HEK293 (cell line): ENCODE measurements around the gene DSE.
"Not testable (repeated sequence)": the region's sequence is repeated elsewhere in the genome, so short reads cannot be mapped to it uniquely, and the experiment has no call there.

Experiments used
- CTCF ChIA-PET: fragments of 350-600 bp; formaldehyde crosslinking; extraction: SDS; loops from one replicate; lab custom pipeline; 2021; ENCODE audit warnings: antibody characterized with exemption; lab: Yijun Ruan, JAX
- POLR2A ChIA-PET: fragments of 300-600 bp; formaldehyde crosslinking; extraction: SDS; loops from one replicate; lab custom pipeline; 2020; ENCODE audit warnings: antibody characterized with exemption, inconsistent platforms; lab: Yijun Ruan, JAX
- H3K27ac ChIP-seq: fragments of 200-500 bp; sonication (Bioruptor generic); 2 replicates; pipeline ENCODE4 v1.5.1; 2014; ENCODE audit warnings: low read depth, low read length, control low read depth, inconsistent platforms; ENCODE audit errors: extremely low read depth
- H3K36me3 ChIP-seq, 2 experiments: fragments of 200-500 bp in 1 of 2; sonication (Bioruptor generic) in 1 of 2; 1 replicate in 1 of 2; 2 replicates in 1 of 2; pipeline ENCODE4 v1.5.1; 2014 to 2017; ENCODE audit warnings: inconsistent platforms in 2 of 2, low read length in 2 of 2; ENCODE audit not compliant: control insufficient read depth in 2 of 2, insufficient read depth in 1 of 2
- H3K4me1 ChIP-seq: fragments of 200-500 bp; sonication (Bioruptor generic); 2 replicates; pipeline ENCODE4 v1.5.1; 2014; ENCODE audit warnings: mild to moderate bottlenecking, low read length, inconsistent platforms; ENCODE audit not compliant: control insufficient read depth, insufficient read depth
- H3K4me3 ChIP-seq: 2 replicates; pipeline ENCODE4 v1.5.1; 2011; ENCODE audit warnings: low read depth, mild to moderate bottlenecking, control low read depth, low read length, moderate library complexity
- H3K9me3 ChIP-seq: fragments of 200-500 bp; sonication (Bioruptor generic); 2 replicates; pipeline ENCODE4 v1.5.1; 2014; ENCODE audit warnings: low read depth, low read length, inconsistent platforms; ENCODE audit not compliant: control insufficient read depth, insufficient read depth
- BCL11B ChIP-seq: fragments of 450-650 bp; formaldehyde crosslinking; IDR thresholded peaks from 2 replicates; pipeline ENCODE4 v1.5.1; 2016; ENCODE audit warnings: low read depth, missing biosample characterization, missing genetic modification characterization
- GLI2 ChIP-seq: fragments of 450-650 bp; formaldehyde crosslinking; IDR thresholded peaks from 2 replicates; pipeline ENCODE4; 2017; ENCODE audit warnings: missing biosample characterization, missing genetic modification characterization, low read depth, borderline replicate concordance
- SP2 ChIP-seq: fragments of 450-650 bp; formaldehyde crosslinking; IDR thresholded peaks from 2 replicates; pipeline ENCODE4 v1.5.1; 2016; ENCODE audit warnings: missing biosample characterization, missing genetic modification characterization
- TCF7L2 ChIP-seq: IDR thresholded peaks from 2 replicates; pipeline ENCODE4 v1.6.1; 2011; ENCODE audit warnings: low read depth, mild to moderate bottlenecking, inconsistent platforms, low read length, moderate library complexity, borderline replicate concordance
- ZEB2 ChIP-seq: fragments of 450-650 bp; formaldehyde crosslinking; IDR thresholded peaks from 2 replicates; pipeline ENCODE4 v1.5.1; 2016; ENCODE audit warnings: missing biosample characterization, missing genetic modification characterization
- ZFP3 ChIP-seq: fragments of 450-650 bp; formaldehyde crosslinking; IDR thresholded peaks from 2 replicates; pipeline ENCODE4 v1.5.1; 2016; ENCODE audit warnings: low read depth, missing biosample characterization, missing genetic modification characterization
- ZFP37 ChIP-seq: fragments of 450-650 bp; formaldehyde crosslinking; IDR thresholded peaks from 2 replicates; pipeline ENCODE4 v1.5.1; 2016; ENCODE audit warnings: missing biosample characterization, missing genetic modification characterization
- ZFP69B ChIP-seq: fragments of 450-650 bp; formaldehyde crosslinking; IDR thresholded peaks from 2 replicates; pipeline ENCODE4 v1.5.1; 2016; ENCODE audit warnings: missing biosample characterization, missing genetic modification characterization
- ZNF146 ChIP-seq: fragments of 450-650 bp; formaldehyde crosslinking; IDR thresholded peaks from 2 replicates; pipeline ENCODE4 v1.5.1; 2016; ENCODE audit warnings: missing biosample characterization, missing genetic modification characterization
- ZNF155 ChIP-seq: fragments of 450-650 bp; formaldehyde crosslinking; IDR thresholded peaks from 2 replicates; pipeline ENCODE4 v1.5.1; 2016; ENCODE audit warnings: missing biosample characterization, missing genetic modification characterization
- ZNF23 ChIP-seq: fragments of 450-650 bp; formaldehyde crosslinking; IDR thresholded peaks from 2 replicates; pipeline ENCODE4 v1.5.1; 2016; ENCODE audit warnings: missing biosample characterization, missing genetic modification characterization, borderline replicate concordance
- ZNF24 ChIP-seq: fragments of 450-650 bp; formaldehyde crosslinking; IDR thresholded peaks from 2 replicates; pipeline ENCODE4 v1.5.1; 2016; ENCODE audit warnings: missing biosample characterization, missing genetic modification characterization
- ZNF311 ChIP-seq: fragments of 450-650 bp; formaldehyde crosslinking; IDR thresholded peaks from 2 replicates; pipeline ENCODE4 v1.5.1; 2017; ENCODE audit warnings: missing biosample characterization, missing genetic modification characterization, borderline replicate concordance
- ZNF354C ChIP-seq: fragments of 450-650 bp; formaldehyde crosslinking; IDR thresholded peaks from 2 replicates; pipeline ENCODE4 v1.5.1; 2016; ENCODE audit warnings: missing biosample characterization, missing genetic modification characterization, low read depth, borderline replicate concordance
- ZNF530 ChIP-seq: fragments of 450-650 bp; formaldehyde crosslinking; IDR thresholded peaks from 2 replicates; pipeline ENCODE4 v1.5.1; 2016; ENCODE audit warnings: low read depth, missing biosample characterization, missing genetic modification characterization
- ZNF544 ChIP-seq: fragments of 450-650 bp; formaldehyde crosslinking; IDR thresholded peaks from 2 replicates; pipeline ENCODE4 v1.5.0; 2017; ENCODE audit warnings: missing biosample characterization, missing genetic modification characterization
- ZNF596 ChIP-seq: fragments of 450-650 bp; IDR thresholded peaks from 2 replicates; pipeline ENCODE4 v1.5.0; 2018; ENCODE audit warnings: missing biosample characterization, mild to moderate bottlenecking, missing genetic modification characterization, moderate library complexity
- ZNF623 ChIP-seq: fragments of 450-650 bp; formaldehyde crosslinking; IDR thresholded peaks from 2 replicates; pipeline ENCODE4 v1.5.1; 2016; ENCODE audit warnings: missing biosample characterization, missing genetic modification characterization
- ZNF664 ChIP-seq: fragments of 450-650 bp; formaldehyde crosslinking; IDR thresholded peaks from 2 replicates; pipeline ENCODE4 v1.5.1; 2016; ENCODE audit warnings: missing biosample characterization, missing genetic modification characterization
- ZNF701 ChIP-seq: fragments of 450-650 bp; formaldehyde crosslinking; IDR thresholded peaks from 2 replicates; pipeline ENCODE4 v1.5.1; 2016; ENCODE audit warnings: missing biosample characterization, missing genetic modification characterization
- ZNF768 ChIP-seq: fragments of 450-650 bp; formaldehyde crosslinking; IDR thresholded peaks from 2 replicates; pipeline ENCODE4 v1.5.1; 2018; ENCODE audit warnings: missing biosample characterization, mild to moderate bottlenecking, missing genetic modification characterization
- ZNF785 ChIP-seq: fragments of 450-650 bp; formaldehyde crosslinking; IDR thresholded peaks from 2 replicates; pipeline ENCODE4 v1.5.1; 2016; ENCODE audit warnings: missing biosample characterization, missing genetic modification characterization
- ZNF791 ChIP-seq: fragments of 450-650 bp; formaldehyde crosslinking; IDR thresholded peaks from 2 replicates; pipeline ENCODE4 v1.5.1; 2016; ENCODE audit warnings: missing biosample characterization, missing genetic modification characterization
- TF ChIP-seq, protein P1 (sequence below): fragments of 450-650 bp; formaldehyde crosslinking; IDR thresholded peaks from 2 replicates; pipeline ENCODE4; 2016; ENCODE audit warnings: missing biosample characterization, missing genetic modification characterization
- TF ChIP-seq, protein P2 (sequence below): fragments of 450-650 bp; formaldehyde crosslinking; IDR thresholded peaks from 2 replicates; pipeline ENCODE4 v1.5.1; 2016; ENCODE audit warnings: missing biosample characterization, missing genetic modification characterization
- TF ChIP-seq, protein P3 (sequence below): fragments of 450-650 bp; formaldehyde crosslinking; conservative IDR thresholded peaks from 2 replicates; pipeline ENCODE4 v1.5.1; 2016; ENCODE audit warnings: low read depth, missing biosample characterization, missing genetic modification characterization

Gene DSE

DNA sequence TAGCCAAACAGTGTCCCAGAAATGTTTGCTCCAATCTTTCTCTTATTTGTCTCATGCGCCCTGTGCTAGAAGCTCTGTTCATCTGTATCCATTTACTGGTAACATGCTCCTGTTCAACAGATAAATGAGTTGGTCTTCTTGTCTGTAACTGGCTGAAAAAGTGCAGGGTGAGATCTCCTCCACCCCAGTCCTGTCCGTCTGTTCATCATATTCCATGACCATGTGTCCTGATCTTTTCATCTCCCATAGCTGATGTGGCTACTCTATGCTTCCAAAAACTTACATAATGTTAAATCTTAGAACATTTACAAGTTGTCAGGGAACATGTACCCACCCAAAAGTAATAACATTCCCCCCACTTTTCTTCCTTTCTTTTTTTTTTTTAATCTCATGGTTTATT lies 31.8 kb upstream of the DSE start:
- CTCF ChIA-PET, result interaction anchor here (1.2 to 2.2 kb wide), 2 partner anchors 17 to 51 kb away, joined by 3 to 4 read pairs; no protein-coding TSS in a partner anchor
- H3K9me3 ChIP-seq, result no peaks in the 10 kb centered on the region
- TF ChIP-seq ZNF768 (tag by site-specific recombination) (no peak), ZNF664 (no peak), ZFP3 (tag by site-specific recombination) (no peak), SP2 (tag by site-specific recombination) (no peak), ZNF791 (tag by site-specific recombination) (no peak), ZNF544 (no peak)
- TF ChIP-seq, protein P1, sequence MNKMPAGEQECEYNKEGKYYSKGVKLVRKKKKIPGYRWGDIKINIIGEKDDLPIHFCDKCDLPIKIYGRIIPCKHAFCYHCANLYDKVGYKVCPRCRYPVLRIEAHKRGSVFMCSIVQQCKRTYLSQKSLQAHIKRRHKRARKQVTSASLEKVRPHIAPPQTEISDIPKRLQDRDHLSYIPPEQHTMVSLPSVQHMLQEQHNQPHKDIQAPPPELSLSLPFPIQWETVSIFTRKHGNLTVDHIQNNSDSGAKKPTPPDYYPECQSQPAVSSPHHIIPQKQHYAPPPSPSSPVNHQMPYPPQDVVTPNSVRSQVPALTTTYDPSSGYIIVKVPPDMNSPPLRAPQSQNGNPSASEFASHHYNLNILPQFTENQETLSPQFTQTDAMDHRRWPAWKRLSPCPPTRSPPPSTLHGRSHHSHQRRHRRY (tag by site-specific recombination), result no peak

DNA sequence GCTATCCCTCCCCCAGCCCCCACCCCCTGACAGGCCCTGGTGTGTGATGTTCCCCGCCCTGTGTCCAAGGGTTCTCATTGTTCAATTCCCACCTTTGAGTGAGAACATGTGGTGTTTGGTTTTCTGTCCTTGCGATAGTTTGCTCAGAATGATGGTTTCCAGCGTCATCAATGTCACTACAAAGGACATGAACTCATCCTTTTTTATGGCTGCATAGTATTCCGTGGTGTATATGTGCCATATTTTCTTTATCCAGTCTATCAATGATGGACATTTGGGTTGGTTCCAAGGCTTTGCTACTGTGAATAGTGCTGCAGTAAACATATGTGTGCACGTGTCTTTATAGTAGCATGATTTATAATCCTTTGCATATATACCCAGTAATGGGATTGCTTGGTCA lies 30.1 kb upstream of the DSE start:
- H3K27ac ChIP-seq, POLR2A ChIA-PET, H3K36me3 ChIP-seq, H3K4me3 ChIP-seq, H3K9me3 ChIP-seq, H3K4me1 ChIP-seq: not testable (repeated sequence)
- TF ChIP-seq ZNF146, result peak; percentile 65
- CTCF ChIA-PET, result interaction anchor here (1.2 to 2.2 kb wide), 3 partner anchors 9 to 53 kb away, joined by 4 to 8 read pairs (median 4); no protein-coding TSS in a partner anchor

More for the DNA sequence above, 31.8 kb upstream of the DSE start:
- POLR2A ChIA-PET, result no interaction called here
- H3K4me3 ChIP-seq, result no peak overlapping the region
- H3K36me3 ChIP-seq, result no peaks in the 10 kb centered on the region
- H3K27ac ChIP-seq, result no peak overlapping the region
- no peaks in the 10 kb centered on the region for H3K4me1 ChIP-seq

DNA sequence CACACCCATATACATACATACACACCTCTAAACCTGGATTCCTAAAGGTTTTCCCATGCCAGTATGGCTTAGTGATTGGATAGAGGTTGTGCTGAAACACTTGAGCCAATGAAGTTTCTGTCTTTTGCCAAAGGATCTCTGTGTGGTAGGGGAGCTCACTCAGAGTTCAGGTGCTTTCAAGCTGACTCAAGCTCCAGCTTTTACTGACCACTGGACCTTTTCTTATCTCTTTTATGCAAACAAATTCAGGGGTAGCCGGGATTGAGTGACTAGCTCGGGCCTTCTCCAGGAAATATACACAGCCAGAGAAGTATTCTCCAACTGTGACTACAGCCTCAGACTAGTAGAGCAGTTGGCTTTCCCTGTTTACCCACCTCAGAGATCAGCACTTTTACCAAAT lies 21.5 kb upstream of the DSE start:
- H3K4me1 ChIP-seq, result no peaks in the 10 kb centered on the region

More for the DNA sequence above, 21.5 kb upstream of the DSE start:
- POLR2A ChIA-PET, result no interaction called here
- H3K36me3 ChIP-seq, result no peaks in the 10 kb centered on the region
- no peak overlapping the region for H3K4me3 ChIP-seq
- CTCF ChIA-PET, result interaction anchor here (1.2 to 1.6 kb wide), 3 partner anchors 8 to 215 kb away, joined by 3 to 8 read pairs (median 7); no protein-coding TSS in a partner anchor
- TF ChIP-seq ZNF701 (tag by site-specific recombination) (no peak), BCL11B (tag by site-specific recombination) (no peak), ZFP69B (no peak), ZEB2 (tag by site-specific recombination) (no peak), ZNF530 (tag by site-specific recombination) (no peak), TCF7L2 (no peak), ZNF155 (tag by site-specific recombination) (no peak), ZNF24 (tag by site-specific recombination) (no peak), ZNF785 (no peak), ZNF311 (tag by site-specific recombination) (no peak), ZNF544 (no peak), ZNF623 (tag by site-specific recombination) (no peak), ZNF23 (no peak), ZFP37 (tag by site-specific recombination) (no peak), ZNF596 (tag by site-specific recombination) (no peak), GLI2 (no peak), ZNF354C (no peak)
- TF ChIP-seq, protein P2, sequence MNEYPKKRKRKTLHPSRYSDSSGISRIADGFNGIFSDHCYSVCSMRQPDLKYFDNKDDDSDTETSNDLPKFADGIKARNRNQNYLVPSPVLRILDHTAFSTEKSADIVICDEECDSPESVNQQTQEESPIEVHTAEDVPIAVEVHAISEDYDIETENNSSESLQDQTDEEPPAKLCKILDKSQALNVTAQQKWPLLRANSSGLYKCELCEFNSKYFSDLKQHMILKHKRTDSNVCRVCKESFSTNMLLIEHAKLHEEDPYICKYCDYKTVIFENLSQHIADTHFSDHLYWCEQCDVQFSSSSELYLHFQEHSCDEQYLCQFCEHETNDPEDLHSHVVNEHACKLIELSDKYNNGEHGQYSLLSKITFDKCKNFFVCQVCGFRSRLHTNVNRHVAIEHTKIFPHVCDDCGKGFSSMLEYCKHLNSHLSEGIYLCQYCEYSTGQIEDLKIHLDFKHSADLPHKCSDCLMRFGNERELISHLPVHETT (tag by site-specific recombination), result no peak
- TF ChIP-seq, protein P3, sequence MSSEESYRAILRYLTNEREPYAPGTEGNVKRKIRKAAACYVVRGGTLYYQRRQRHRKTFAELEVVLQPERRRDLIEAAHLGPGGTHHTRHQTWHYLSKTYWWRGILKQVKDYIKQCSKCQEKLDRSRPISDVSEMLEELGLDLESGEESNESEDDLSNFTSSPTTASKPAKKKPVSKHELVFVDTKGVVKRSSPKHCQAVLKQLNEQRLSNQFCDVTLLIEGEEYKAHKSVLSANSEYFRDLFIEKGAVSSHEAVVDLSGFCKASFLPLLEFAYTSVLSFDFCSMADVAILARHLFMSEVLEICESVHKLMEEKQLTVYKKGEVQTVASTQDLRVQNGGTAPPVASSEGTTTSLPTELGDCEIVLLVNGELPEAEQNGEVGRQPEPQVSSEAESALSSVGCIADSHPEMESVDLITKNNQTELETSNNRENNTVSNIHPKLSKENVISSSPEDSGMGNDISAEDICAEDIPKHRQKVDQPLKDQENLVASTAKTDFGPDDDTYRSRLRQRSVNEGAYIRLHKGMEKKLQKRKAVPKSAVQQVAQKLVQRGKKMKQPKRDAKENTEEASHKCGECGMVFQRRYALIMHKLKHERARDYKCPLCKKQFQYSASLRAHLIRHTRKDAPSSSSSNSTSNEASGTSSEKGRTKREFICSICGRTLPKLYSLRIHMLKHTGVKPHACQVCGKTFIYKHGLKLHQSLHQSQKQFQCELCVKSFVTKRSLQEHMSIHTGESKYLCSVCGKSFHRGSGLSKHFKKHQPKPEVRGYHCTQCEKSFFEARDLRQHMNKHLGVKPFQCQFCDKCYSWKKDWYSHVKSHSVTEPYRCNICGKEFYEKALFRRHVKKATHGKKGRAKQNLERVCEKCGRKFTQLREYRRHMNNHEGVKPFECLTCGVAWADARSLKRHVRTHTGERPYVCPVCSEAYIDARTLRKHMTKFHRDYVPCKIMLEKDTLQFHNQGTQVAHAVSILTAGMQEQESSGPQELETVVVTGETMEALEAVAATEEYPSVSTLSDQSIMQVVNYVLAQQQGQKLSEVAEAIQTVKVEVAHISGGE (tag by site-specific recombination), result no peak
- no peak overlapping the region for H3K27ac ChIP-seq
- H3K9me3 ChIP-seq, result no peaks in the 10 kb centered on the region
